ENCODE data around the gene CKAP5.
"Not testable (repeated sequence)": the region's sequence is repeated elsewhere in the genome, so short reads cannot be mapped to it uniquely, and the experiment has no call there.

The CKAP5 gene

DNA sequence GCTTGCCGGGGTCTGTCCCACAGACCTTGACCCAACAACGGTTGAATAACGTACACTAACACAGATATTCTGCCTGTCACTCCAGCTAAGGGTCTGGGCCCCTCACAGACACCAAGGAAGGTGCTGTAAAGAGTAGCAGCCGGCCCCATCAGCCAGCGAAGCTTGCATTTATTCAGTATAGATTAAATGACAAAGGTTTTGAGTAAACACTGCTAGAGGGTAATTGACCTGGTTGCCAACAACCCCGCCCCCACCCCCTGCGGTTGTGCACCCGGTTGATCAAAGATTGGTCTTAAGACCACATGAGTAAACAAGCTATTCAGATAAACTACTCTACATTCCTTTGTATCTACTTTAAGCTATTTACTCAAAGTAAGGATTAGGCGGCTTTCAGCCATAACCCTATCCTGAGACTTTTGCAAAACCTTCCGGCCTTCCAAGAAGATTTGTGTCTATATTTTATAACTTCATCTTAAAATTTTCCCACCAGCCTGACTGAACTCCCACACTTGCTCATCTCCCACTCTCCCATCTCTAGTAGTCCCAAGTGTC, 4.8 kb upstream of the CKAP5 start:
- no peak for DNase-seq

DNA sequence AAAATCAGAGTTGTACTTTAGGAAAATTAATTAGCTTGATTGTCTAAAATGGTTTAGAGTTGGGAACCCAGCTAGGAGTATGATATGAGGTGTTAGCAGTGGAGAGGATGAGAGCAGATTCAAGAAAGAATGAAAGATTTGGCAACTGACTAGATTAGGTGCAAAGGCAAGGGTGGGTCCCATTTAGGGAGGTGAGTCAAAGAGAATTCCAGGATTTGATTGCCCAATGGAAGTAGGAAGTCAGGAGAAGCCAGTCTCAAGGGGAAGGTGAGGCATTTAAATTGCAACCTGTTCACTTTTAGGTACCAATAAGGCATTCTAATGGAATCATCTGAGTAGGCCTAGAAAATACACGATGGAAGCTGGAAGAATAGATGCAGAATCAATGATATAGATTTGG, 3.6 kb upstream of the CKAP5 start:
- DNase-seq, result no peak

DNA sequence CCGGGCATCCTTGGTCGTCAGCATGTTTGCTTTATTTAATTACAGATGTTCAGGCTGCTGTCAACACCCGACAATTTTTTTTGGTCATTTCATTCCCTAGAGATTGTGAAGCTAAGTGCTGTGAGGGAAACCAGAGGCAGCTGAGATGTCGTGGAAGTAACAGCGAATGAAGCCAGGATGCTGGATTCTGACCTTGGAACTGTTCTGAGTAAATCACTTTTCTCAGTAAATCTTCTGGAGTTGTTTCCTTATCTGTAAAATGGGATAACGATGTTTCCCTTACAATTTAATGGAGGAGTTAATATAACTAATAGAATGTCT, 390 bp upstream of the CKAP5 start:
- peak; percentile 79 for DNase-seq

DNA sequence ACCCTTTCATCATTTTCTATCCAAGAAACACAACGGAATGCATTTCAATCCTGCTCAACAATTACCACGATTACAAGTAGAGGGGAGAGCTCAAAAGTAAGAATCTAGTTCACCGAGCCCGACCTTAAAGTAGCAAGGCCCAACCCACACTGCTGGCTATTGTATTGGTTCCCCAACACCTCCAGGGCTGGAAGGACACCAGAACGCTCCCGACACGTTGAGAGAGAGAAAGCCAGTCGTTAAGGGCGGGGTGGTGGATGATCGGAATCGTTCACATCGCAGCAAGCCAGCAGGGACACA, 690 bp downstream of the CKAP5 start:
- no peak for DNase-seq

DNA sequence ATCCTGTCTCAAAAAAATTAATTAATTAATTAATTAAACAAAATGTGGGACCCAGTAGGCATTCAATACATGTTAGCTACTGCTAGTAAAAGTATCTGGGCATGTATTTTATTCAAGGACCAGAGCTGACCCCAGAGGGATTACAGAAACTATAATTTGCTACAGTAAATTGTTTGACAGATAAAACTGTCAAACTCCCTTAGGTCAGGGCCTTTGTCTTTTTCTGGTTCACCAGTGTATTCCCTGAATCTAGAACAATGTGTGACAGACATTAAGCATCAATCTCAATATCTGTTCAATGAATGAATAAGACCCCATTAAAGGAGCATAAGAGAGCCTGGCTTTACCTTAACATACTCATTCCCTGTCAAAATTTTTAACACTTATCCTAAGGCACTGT, 6.0 kb downstream of the CKAP5 start:
- DNase-seq, result no peak

DNA sequence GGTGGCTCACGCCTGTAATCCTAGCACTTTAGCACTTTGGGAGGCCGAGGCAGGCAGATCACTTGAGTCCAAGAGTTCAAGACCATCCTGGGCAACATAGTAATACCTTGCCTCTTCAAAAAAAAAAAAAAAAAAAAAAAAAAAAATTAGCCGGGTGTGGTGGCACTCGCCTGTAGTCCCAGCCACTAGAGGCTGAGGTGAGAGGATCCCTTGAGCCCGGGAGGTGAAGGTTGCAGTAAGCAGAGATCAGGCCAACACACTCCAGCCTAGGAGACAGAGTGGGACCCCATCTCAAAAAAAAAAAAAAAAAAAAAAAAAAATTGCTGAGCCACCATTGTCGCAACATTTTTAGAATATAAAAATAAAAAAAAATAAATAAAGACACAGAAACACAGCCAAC, 7.6 kb downstream of the CKAP5 start:
- no peak for DNase-seq

DNA sequence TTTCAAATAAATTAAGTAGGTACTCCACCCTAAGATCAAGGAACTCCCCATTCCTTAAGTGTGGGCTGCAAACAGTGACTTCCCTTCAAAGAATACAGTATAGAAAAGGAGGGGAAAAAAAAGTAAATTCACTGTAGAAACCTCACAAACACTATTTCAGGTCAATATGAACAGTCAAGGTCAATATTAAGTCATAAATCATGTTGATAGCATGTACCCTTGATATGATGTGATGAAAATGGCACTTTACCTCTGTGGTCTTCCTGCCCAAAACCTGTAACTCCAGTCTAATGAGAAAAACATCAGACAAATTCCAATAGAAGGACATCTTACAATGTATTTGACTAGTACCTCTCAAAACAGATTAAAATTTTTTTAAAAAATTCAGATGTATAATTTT, 8.2 kb downstream of the CKAP5 start:
- no peak for DNase-seq

DNA sequence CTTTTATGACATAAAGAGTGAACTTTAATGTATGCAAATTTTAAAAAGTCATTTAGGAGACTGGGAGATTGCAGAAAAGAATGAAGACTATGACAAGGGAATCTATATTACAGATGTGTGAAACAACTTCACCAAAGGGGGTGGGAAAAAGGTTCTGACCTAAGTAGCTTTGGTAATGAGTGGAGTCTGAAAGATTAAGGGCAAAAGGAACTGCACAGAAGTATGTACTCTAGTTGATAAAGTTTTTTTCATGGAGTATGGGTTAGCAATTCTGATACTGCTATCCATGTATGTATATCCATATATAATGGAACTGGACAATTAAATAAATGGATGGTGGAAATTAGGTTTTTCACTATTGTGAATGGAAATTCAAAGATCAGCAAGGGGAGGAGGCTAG, 9.2 kb downstream of the CKAP5 start:
- DNase-seq, result no peak

DNA sequence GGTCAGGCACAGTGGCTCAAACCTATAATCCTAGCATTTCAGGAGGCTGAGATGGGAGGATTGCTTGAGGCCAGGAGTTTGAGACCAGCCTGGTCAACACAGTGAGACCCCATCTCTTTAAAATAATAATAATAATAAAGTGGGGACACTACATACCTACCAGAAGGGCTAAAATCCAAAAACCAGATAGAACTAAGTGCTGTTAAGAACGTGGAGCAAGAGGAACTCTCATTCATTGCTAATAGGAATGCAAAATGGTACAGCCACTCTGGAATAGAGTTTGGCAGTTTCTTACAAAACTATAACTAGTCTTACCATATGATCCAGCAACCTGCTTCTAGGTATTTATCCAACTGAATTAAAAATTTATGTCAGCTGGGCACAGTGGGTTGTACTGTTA, 9.6 kb downstream of the CKAP5 start:
- no peak for DNase-seq

DNA sequence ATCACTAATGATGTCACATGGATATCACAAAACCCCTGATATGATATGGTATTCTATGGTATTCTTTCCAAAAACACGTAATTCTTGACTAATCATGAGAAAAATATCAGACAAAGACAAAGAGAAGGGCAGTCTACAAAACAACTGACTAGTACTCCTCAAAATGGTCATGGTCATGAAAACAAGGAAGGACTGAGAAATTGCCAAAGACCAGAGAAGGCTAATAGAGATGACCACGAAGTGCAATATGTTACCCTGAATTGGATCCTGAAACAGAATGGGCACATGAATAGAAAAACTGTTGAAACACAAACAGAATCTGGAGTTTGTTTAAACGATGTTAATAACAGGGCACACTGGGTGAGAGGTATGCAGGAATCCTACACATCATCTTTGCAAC, 10.2 kb downstream of the CKAP5 start:
- no peak for DNase-seq

DNA sequence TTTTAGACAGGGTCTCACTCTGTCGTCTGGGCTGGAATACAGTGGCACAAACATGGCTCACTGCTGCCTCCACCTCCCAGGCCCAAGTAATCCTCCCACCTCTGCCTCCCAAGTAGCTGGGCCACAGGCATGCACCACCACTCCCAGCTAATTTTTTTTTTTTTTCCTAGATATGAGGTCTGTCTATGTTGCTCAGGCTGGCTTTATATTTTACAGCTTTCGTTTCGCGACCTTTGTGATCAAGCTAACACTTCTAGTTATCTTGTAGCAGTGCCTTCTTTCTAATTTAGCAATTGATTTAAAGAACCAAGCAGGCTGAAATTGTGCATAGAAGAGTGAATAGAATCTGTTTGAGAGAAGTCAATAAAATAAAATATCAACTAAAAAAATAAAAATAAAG, 11.3 kb downstream of the CKAP5 start:
- DNase-seq, result no peak

DNA sequence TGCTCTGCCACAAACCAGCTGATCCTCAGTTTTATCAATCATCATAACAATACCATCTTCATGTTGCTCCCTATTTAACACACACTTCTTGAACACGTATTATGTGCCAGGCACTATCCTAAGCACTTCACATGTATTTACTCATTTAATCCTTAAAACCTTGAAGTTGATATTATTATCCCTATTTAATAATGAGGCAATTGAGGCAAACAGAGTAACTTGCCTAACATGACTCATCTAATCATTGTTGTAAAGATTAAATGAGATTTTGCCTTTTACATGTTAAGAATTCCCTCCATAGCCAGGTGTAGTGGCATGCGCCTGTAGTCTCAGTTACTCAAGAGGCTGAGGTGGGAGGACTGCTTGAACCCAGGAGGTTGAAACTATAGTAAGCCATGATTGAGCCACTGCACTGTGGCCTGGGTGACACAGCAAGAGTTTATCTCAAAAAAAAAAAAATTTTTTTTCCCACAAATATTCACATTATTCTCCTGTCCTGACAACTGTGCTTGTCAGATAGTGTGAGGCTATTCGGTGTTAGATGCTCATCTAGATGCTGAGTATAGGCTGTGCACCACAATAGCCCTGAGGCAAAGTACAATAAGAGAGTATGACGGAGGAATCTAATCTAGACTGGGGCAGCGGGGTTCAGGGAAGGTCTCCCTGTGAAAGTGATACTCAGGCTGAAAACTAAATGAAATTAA, 13.4 kb downstream of the CKAP5 start:
- DNase-seq, result no peak

DNA sequence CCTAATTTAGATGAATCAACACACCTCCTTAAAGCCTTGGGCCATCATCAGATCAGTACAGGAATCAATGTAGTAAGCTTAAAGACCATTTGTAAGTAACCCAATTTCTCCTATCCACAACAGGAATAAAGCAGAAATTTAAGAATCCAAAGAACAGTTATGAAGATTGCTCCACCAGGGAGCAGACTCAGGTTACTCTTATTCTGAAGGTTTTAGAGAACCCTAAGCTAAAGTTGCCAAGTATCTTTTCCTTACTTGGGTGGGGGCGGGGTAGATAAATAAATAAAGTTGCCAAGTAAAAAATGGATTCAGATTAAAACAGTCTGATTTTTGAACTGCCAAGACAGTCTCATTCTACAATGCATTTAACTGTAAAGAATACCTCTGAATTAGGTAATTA, 18.1 kb downstream of the CKAP5 start:
- DNase-seq, result no peak

DNA sequence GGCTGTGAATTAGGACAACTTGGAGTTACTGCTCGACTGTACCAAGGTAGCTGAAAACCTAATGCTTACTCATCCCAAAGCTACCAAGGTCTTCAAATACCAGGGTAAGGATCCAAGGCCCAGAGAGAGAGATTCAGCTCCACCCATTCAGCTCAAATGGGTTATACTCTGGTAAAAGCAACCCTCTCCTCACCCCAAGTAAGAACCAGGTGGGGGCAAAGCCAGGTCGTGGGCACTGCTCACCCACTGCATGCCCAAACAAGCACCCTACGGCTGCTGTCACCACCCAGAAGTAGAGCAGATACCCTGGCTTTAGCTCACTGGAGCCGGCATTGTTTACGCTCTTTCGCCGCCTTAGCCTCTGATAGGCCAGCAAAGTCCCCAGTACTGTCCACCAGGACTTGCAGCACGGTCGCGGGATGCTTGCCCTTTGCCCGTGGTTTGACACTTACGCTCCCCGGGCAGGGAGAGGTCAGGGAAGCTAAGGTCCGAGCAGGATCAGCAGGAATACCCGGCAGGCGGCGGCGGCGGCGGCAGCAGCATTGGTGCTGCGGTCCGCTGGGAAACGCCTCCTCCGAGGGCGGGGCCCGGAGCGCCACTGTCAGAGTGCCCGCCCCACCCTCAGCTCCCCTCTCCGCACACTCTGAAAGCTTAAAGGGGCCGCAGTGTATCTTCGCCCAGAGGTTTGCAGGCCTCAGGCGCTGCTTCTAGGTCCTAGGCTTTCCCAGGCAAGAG, 19.6 kb downstream of the CKAP5 start:
- peak; percentile 51 for DNase-seq

DNA sequence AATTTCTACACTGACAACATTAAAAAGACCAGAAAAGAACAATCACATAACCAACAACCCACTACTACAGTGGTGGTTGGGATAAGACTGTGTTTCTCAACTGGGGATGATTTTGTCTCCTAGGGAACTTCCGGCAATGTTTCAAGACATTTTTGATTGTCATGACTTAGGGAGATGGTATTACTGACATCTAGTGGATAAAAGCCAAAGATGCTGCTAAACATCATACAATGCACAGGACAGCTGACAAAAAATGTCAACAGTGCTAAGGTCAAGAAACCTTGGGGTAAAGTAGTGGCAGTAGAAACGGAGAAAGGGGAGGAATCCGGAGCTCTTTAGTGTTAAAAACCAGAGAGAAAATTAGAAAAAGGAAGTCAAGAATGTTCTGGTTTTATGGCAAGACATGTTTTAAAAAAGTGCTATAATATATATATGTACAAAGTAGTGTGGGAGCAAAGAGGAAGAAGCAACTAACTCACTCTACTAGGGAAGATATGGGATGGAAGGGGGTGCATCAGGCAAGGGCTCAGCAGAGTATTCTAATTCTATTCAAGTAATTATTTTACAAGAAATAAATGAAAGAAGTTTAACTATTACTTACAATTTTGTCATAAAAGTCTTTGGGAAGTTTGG, 37.2 kb downstream of the CKAP5 start:
- no peak for DNase-seq

DNA sequence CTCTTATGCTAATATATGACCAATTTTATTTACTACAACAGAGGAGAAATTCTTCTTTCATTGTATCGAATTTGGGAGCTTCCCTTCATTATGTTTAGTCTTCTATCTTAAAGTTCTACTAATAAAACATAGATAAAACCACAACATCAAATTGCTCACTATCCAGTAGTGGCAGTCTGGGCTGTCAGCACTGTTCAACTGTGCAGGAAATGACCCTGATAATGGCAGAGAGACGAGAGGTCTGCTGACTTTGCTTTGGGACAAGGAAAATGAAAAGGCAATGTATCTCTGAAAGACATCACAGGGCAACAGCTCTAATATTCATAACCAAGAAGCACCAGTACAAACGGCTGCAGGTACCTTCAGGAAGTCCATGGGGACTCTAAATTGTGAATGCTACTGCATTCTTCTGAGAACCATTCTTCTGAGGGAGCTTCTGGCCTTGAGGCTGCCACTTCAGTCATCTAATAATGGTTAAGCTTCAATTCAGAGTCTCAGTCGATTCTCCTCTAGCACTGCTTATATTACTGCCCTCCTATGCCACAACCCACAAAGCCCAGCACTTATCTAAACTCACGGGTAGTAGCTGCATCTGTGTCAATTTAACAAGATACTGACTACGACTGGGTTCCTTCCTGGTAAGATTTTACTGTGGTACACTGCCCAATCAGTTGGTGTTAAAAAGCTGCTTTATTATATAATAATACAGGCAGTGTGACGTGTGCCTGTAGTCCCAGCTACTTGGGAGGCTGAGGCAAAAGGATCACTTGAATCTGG, 44.2 kb downstream of the CKAP5 start:
- no peak for DNase-seq

DNA sequence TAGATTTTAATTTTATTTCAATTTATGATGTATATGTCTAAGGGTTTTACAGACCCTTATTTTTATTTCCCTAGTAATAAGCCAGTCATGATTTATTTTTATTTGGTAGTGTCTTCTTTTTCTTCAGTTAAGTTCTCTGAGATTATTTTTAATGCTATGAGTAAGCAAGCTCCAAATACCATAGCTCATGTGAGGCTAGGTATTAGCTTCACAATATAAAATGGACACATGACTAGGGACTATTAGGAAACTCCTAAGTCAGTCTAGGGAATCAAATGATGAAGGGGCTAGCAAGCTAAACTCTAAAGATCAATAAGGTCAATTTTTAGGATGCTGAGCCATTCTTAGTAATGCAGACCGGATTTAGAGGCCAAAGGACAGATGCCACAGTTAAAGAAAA, 45.9 kb downstream of the CKAP5 start:
- no peak for DNase-seq

DNA sequence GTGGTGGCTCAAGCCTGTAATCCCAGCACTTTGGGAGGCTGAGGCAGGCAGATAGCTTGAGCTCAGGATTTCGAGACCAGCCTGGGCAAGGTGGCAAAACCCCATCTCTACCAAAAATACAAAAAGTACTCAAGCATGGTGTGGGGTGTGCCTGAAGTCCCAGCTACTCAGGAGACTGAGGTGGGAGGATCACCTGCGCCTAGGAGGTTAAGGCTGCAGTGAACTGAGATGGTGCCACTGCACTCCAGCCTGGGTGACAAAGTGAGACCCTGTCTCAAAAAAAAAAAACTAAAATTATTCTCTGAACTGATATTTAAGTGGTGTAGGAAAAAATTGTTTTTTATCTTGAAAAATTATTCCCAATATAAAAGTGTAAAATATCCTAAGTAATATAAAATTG, 46.4 kb downstream of the CKAP5 start:
- DNase-seq, result not testable (repeated sequence)

DNA sequence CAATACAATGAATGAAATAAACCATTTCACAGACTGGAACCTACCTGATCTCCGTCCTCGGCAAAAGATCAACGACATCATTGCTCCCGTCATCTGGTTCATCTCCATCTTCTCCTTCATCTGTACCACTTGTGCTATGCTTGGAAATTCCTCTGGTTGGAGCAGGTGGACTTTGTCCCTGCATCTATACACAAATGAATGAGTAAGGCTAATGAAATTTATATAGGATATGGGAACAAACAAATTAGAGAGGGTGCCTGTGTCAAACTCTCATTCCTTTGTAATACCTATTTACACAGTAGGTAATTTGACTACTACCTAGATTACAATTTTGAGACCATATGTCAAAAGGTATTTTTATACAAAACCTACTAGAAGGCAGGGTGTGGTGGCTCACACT, 67.7 kb downstream of the CKAP5 start:
- no peak for DNase-seq

DNA sequence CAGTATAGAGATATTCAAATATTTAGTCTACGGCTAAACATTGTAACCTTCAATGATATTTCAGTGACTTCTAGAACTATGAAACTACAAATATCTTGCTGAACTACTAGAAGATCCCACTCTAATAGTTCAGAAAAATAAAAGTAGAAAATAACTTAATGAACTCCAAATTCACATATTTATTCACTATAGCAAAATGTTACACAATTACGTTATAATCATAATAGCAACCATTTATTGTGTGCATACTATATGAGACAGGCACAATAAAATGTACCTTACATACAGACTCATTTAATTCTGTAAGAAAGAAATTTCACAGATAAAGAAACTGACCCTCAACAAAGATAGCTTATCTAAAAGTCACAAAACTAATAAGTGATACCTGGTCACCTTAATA, 69.2 kb downstream of the CKAP5 start:
- DNase-seq, result no peak

DNA sequence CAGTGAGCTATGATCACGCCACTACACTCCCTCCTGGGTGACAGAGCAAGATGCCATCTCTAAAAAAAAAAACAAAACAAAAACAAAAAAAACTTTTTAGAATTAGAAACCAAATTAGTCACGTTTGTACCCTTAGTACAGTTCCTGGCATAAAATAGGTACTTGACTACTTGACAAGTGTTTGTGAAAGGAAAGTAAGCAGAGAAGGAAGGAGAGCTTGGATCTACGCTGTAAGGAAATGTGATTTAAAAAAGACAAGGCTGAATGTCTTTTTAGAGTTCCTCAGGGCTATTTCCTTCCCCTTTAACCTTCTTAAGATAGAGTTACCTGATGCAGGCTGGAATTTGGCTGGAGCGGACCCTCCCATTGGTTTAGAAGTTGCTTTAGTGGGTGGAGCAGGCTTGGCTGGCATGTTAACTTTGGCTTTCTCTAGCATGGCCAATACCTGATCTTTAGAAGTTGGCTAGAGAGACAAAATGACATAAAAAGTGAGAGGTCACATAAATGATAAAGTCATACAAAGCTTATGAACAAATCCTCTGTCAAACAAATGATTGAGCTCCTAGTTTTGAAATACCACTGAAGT, 76.4 kb downstream of the CKAP5 start:
- no peak for DNase-seq

DNA sequence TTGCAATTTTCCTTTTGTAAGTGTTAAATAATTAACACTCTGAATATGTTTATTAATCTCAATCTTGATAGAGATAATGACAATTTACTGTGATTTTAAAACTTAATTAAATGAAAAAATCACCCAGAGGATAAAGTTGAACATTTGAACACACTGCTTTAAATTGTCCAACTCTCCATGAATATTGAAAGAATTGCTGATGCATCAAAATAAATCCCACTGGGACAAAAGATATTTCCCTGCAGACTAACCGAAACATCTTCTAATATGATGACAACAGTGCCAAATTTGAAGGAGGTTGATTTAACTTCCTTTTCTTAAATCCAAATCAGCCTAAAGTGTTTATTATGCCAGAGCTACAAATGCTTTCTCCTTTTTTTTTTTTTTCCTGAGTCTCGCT, 79.4 kb downstream of the CKAP5 start:
- DNase-seq, result no peak

DNA sequence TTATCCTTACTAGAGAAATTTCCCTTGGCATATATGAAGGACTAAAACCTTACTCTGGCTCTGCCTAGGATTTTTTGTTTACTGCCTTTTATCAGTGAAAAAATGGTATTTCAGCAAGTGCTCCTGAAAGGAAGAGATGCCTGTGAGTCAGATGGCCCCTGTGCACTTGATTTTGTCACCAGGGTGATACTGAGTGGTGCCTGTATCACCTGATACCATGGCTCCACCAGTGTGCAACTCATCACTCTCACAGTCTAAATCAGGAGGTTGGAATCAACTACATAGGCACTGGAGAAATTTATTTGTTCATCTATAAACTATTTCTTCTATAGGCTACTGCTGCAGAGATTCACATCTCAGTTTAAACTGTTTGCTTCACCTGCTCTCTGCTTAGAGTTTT, 83.8 kb downstream of the CKAP5 start:
- no peak for DNase-seq

All from NCI-H748 treated with DMSO at 0.1 percent for 48 hours (cell line).